ENCODE measurements around the gene NDE1.

GRCh38 chr16:15766918-15767317 is 116.9 kb downstream of the NDE1 start:
- TF ChIP-seq, protein P1, sequence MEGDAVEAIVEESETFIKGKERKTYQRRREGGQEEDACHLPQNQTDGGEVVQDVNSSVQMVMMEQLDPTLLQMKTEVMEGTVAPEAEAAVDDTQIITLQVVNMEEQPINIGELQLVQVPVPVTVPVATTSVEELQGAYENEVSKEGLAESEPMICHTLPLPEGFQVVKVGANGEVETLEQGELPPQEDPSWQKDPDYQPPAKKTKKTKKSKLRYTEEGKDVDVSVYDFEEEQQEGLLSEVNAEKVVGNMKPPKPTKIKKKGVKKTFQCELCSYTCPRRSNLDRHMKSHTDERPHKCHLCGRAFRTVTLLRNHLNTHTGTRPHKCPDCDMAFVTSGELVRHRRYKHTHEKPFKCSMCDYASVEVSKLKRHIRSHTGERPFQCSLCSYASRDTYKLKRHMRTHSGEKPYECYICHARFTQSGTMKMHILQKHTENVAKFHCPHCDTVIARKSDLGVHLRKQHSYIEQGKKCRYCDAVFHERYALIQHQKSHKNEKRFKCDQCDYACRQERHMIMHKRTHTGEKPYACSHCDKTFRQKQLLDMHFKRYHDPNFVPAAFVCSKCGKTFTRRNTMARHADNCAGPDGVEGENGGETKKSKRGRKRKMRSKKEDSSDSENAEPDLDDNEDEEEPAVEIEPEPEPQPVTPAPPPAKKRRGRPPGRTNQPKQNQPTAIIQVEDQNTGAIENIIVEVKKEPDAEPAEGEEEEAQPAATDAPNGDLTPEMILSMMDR (IDR thresholded peaks at IDR 0.05): no peak
- no peak for TF ChIP-seq EZH2 (IDR thresholded peaks at IDR 0.05; ENCODE audit: borderline replicate concordance, insufficient read depth, low read depth, low read length, poor library complexity, severe bottlenecking)
